ENCODE results near the gene FAT2.

The FAT2 gene

GRCh38 chr5:151551985-151552384, 39.1 kb downstream of the FAT2 start:
- no peak for DNase-seq

- no peak for DNase-seq
Measured at GRCh38 chr5:151550146-151550545, 41.0 kb downstream of the FAT2 start.

GRCh38 chr5:151549713-151550112, 41.4 kb downstream of the FAT2 start:
- DNase-seq, result no peak

- no peak for DNase-seq
Measured at GRCh38 chr5:151547364-151547763, 43.8 kb downstream of the FAT2 start.

GRCh38 chr5:151541571-151541970, 49.6 kb downstream of the FAT2 start:
- DNase-seq, result no peak

Data from stimulated activated CD4-positive, alpha-beta T cell treated with anti-CD3 and anti-CD28 coated beads, Interleukin-4, amount 100 ng/mL, for 24 hours (primary cell).